Left ventricle myocardium inferior (tissue), 1 donor: ENCODE measurements around the gene AFAP1L1. TPM values are rescaled to one million over a fixed set of nuclear protein-coding genes. Genes with fewer than 3 reads are reported as not detected.

Experiments used
- DNase-seq: peaks from one replicate; pipeline ENCODE4 v3.0.0-alpha.2; 2020
- H3K27ac ChIP-seq: fragments of 200-600 bp; replicated peaks from 2 replicates; pipeline ENCODE4 v1.8.0; 2021
- H3K27me3 ChIP-seq: fragments of 200-600 bp; 2 replicates; pipeline ENCODE4 v1.8.0; 2021; ENCODE audit warnings: low read depth
- H3K36me3 ChIP-seq: fragments of 200-600 bp; 2 replicates; pipeline ENCODE4 v1.8.0; 2021
- H3K4me1 ChIP-seq: fragments of 200-600 bp; 2 replicates; pipeline ENCODE4 v1.8.0; 2021
- H3K4me3 ChIP-seq: fragments of 200-600 bp; 2 replicates; pipeline ENCODE4 v1.8.0; 2021; ENCODE audit warnings: mild to moderate bottlenecking, moderate library complexity
- H3K9me3 ChIP-seq: fragments of 200-600 bp; replicated peaks from 2 replicates; pipeline ENCODE4 v1.8.0; 2021
- CTCF ChIP-seq: fragments of 200-600 bp; IDR thresholded peaks from 2 replicates; pipeline ENCODE4 v1.8.0; 2021; ENCODE audit warnings: antibody characterized with exemption, mild to moderate bottlenecking, borderline replicate concordance
- intact Hi-C: fragments of 100-400 bp; cut with micrococcal nuclease; formaldehyde crosslinking; loops from one replicate; pipeline ENCODE4 v1.11.0; 2022
- total RNA-seq: library from RNA; stranded (reverse); fragmentation: NEBNext Ultra II Directional; extraction: Animal tissue kit (Norgen Biotek cat#: 25700); gene quantifications from one replicate; pipeline ENCODE4 v1.2.1, GENCODE V29; 2021
- donor health status: DM: no; HTN: yes; CAD: no; lungs with severe emphysema.

The AFAP1L1 gene
- total RNA-seq, 1 donor from 2014 or later = 40.6 TPM

- peak; percentile 99 for DNase-seq
- no peaks in the 10 kb centered on the region for H3K9me3 ChIP-seq
- H3K4me1 ChIP-seq = peaks cover 19% of the 10 kb centered on the region
- peaks cover 23% of the 10 kb centered on the region for H3K36me3 ChIP-seq
- intact Hi-C loops = no loop called here
- H3K4me3 ChIP-seq = peak within 1 kb of the TSS; percentile 90
- H3K27ac ChIP-seq = peak within 1 kb of the TSS; percentile 78
- TF ChIP-seq CTCF = no peak
- H3K27me3 ChIP-seq = no peaks in the 10 kb centered on the region
Observed at GRCh38 chr5:149357370-149358293, 86.0 kb downstream of the AFAP1L1 start, which contains the start of gene PCYOX1L. Gene PCYOX1L, plus strand, starts transcription at chr5:149358046. Its CDS starts 23 bp downstream, at chr5:149358069.

- H3K27me3 ChIP-seq = no peaks in the 10 kb centered on the region
- H3K4me3 ChIP-seq = peak overlapping the region; percentile 90
- peaks cover 19% of the 10 kb centered on the region for H3K36me3 ChIP-seq
- intact Hi-C loops = no loop called here
- peak; percentile 42 for DNase-seq
- TF ChIP-seq CTCF = no peak
- H3K27ac ChIP-seq = peak overlapping the region; percentile 78
- no peaks in the 10 kb centered on the region for H3K9me3 ChIP-seq
- peaks cover 17% of the 10 kb centered on the region for H3K4me1 ChIP-seq
Observed at GRCh38 chr5:149358294-149358651, 86.6 kb downstream of the AFAP1L1 start.

- H3K27ac ChIP-seq = no peak overlapping the region
Observed at GRCh38 chr5:149358868-149359495, 87.3 kb downstream of the AFAP1L1 start.

GRCh38 chr5:149360272-149360671 lies 88.6 kb downstream of the AFAP1L1 start:
- no peak for TF ChIP-seq CTCF
- Histone ChIP-seq H3K27me3 (no peaks in the 10 kb centered on the region), H3K27ac (no peak overlapping the region), H3K4me3 (no peak overlapping the region), H3K36me3 (no peaks in the 10 kb centered on the region), H3K4me1 (peaks cover 17% of the 10 kb centered on the region), H3K9me3 (no peaks in the 10 kb centered on the region)
- intact Hi-C loops = no loop called here
- no peak for DNase-seq

More at GRCh38 chr5:149358868-149359495, 87.3 kb downstream of the AFAP1L1 start:
- no peak for DNase-seq
- TF ChIP-seq CTCF = no peak
- Histone ChIP-seq H3K4me1 (peaks cover 17% of the 10 kb centered on the region), H3K27me3 (no peaks in the 10 kb centered on the region), H3K36me3 (peaks cover 12% of the 10 kb centered on the region), H3K9me3 (no peaks in the 10 kb centered on the region), H3K4me3 (no peak overlapping the region)
- intact Hi-C loops = no loop called here

DNA sequence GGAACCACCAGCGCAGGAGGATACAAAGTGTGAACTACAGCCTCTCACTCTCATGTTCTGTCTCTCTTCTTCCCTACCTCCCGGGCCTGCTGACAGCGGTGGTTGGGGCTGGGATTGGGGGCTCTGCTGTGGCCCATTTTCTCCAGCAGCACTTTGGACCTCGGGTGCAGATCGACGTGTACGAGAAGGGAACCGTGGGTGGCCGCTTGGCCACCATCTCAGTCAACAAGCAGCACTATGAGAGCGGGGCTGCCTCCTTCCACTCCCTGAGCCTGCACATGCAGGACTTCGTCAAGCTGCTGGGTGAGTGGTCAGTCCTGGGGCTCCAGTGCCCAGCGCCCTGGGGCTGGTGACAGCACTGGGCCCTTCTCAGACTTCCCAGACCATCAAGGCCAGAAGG lies 90.9 kb downstream of the AFAP1L1 start:
- intact Hi-C loops = no loop called here
- Histone ChIP-seq H3K4me1 (peaks cover 13% of the 10 kb centered on the region), H3K9me3 (no peaks in the 10 kb centered on the region), H3K4me3 (no peak overlapping the region), H3K36me3 (no peaks in the 10 kb centered on the region), H3K27me3 (no peaks in the 10 kb centered on the region), H3K27ac (no peak overlapping the region)
- no peak for DNase-seq
- no peak for TF ChIP-seq CTCF
